ENCODE data around the gene IMPA2.
"Not testable (repeated sequence)": the region's sequence is repeated elsewhere in the genome, so short reads cannot be mapped to it uniquely, and the experiment has no call there.

IMPA2 gene

DNA sequence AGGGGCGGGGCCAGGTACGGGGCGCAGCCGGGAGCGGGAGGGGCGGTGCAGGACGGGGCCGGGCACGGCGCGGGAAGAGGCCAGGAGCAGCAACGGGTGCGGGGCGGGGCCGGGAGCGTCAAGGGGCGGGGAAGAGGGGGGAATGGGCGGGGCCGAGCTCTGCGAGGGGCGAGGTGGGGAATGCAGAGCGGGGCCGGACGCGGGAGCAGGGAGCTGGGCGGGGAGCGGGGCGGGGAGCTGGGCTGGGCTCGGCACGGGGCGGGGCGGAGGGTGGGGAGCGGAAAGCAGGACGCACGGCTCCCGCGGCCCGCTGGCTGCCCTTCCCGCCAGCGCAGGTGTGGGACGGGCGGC is at the start of gene IMPA2:
IMPA2 (plus strand) TSS at position 316 of the 351 bp plus-strand sequence. CDS start 163 bp downstream, outside the sequence.
- DNase-seq (ENCODE audit: low read depth) = no peak

GRCh38 chr18:11932393-11932792 is 48.9 kb upstream of the IMPA2 start:
- no peak for DNase-seq (ENCODE audit: low read depth)

- DNase-seq (ENCODE audit: low read depth) = peak; percentile 58
These were observed 43.3 kb upstream of the IMPA2 start for GRCh38 chr18:11937874-11938478.

DNA sequence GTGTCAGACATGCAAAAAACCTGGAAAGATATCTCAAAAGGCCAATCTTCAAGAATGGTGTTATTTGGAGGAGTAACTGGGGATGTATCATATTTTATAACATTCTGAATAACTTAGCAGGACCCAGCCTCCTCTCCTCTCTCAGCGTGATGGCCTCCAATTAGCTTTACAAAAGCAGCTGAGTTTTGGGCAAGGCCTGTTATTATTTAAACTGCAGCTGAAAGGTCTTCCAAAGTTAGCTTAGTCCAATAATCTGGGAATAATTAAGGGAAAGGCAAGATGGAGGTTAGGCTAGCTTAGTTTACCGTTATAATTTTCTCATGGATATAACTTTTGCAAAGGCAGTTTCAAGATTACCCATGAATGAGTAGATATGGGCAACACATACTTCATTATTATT is 40.4 kb upstream of the IMPA2 start:
- DNase-seq (ENCODE audit: low read depth) = no peak

- DNase-seq (ENCODE audit: low read depth) = no peak
These were observed 37.8 kb upstream of the IMPA2 start for GRCh38 chr18:11943551-11943950.

DNA sequence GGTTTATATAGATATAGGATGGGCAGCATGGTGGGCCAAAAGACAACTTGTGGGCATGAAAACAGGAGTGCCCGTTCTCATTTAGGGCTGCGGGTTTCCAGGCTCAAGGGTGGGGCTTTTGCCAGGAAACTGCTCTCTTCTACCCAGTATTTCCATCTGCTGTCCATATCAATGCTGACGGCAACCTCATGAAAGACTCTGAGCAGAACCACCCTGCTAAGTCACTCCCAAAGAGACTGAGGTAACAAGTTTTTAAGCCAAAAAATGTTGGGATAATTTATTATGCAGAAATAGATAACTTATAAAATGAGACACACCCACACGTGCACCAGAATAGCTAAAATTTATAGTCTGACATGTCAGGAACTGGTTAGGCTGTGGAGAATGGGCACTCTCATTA is 37.1 kb upstream of the IMPA2 start:
- DNase-seq (ENCODE audit: low read depth) = no peak

GRCh38 chr18:11944786-11945185 is 36.5 kb upstream of the IMPA2 start:
- no peak for DNase-seq (ENCODE audit: low read depth)

GRCh38 chr18:11945834-11946659 is 35.3 kb upstream of the IMPA2 start:
- not testable (repeated sequence) for DNase-seq (ENCODE audit: low read depth)

DNA sequence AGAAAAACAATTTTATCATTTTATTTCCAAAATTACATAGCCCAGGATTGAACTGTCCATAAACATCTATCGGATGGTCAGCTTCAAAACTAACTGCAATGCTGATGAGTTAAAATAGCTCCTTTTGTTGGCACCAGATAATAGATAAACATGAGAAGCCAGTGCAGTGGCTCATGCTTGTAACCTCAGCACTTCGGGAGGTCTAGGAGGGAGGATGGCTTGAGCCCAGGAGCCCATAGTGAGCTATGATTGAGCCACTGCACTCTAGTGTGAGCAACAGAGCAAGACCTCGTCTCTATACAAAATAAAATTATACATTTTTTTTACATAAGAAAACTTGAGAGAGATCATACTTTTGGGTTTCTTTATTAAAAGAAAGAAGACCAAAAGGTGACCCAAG is 34.6 kb upstream of the IMPA2 start:
- no peak for DNase-seq (ENCODE audit: low read depth)

- peak; percentile 56 for DNase-seq (ENCODE audit: low read depth)
These were observed 33.8 kb upstream of the IMPA2 start for GRCh38 chr18:11947214-11948191.

- DNase-seq (ENCODE audit: low read depth) = no peak
These were observed 32.3 kb upstream of the IMPA2 start for GRCh38 chr18:11948852-11949523.

DNA sequence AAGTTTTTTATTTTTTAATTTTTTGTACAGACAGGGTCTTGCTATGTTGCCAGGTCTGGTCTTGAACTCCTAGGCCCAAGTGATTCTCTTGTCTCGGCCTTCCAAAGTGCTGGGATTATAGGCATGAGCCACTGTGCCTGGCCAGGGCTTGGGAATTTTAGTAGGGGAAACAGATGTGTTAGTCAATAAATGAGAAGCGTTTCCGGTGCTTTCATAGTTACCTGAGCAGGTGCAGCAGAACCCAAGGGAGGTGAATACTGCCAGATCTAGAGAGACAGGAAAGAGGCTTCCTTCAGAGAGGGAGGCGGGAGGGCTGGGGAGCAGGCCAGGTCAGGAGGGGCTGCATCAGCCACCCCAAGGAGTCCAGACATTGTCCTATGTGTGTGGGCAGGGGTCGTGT is 30.5 kb upstream of the IMPA2 start:
- DNase-seq (ENCODE audit: low read depth) = no peak

DNA sequence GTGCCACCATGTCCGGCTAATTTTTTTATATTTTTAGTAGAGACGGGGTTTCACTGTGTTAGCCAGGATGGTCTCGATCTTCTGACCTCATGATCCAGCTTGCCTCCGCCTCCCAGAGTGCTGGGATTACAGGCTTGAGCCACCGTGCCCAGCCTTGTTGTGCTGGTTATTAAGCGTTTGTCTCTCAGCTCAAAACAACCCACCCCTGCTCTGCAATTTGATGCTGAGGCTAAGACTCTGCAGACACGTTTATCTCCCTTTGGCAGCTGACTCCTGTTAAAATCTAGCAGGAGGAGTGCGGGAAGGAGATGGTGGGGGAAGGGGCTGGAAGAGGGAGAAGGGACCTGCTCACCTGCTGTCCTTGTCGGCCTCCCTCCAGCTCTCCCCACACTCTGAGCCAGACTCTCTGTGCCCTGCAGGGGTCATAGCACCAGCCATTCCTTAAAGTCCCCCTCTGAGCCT is 29.9 kb upstream of the IMPA2 start:
- no peak for DNase-seq (ENCODE audit: low read depth)

DNA sequence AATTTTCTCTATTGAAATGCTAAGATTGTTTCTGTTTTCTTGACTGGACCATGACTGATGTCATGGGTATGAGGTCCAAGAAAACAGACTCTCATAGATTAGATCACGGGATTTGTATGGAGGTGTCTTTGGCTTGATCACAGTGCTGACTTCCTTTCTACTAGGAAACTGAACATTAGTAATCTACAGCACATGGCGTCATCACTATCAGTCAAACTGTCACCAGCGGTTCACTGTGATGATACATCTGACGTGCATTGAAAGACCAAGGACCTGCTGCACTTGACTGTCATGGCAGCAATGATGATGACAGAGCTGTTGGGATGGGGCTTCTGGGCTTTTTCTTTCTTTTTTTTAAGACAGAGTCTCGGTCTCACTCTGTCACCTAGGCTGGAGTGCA is 28.2 kb upstream of the IMPA2 start:
- DNase-seq (ENCODE audit: low read depth) = no peak

DNA sequence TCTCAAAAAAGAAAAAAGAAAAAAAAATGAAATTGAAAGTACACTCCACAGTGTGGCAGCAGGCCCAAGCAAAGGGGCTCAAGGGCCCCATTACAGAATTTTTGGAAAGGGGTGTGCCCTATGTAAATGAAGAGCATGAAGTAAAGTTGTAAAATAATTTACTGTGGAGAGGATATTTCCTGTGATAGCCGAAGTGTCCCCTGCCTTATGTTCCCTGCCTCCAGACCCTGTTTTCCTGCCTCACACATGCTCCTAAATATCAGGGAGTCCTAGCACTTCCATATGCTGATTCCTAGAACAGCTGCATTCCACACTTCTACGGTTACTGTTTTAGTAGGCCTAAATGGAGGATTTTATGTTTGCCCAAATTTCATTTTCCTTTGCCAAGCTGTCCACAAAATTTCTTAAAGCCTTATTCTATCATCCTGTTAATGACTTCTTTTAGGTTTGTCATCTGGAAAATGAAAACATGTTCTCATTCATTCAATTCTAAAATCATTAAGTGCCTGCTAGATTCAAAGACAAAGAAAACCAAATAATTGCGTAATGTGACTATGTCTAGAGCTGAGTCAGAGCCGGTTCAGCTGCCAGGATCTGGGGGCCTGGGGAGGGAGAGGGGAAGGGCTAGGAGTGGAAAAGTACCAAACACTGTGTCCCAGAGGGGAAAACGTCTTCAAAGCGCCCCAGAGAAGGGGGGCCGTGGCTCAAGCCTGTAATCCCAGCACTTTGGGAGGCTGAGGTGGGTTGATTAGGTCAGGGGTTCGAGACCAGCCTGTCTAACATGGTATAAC is 25.9 kb upstream of the IMPA2 start:
- DNase-seq (ENCODE audit: low read depth) = no peak

GRCh38 chr18:11956371-11957308 is 24.7 kb upstream of the IMPA2 start:
- DNase-seq (ENCODE audit: low read depth) = no peak

DNA sequence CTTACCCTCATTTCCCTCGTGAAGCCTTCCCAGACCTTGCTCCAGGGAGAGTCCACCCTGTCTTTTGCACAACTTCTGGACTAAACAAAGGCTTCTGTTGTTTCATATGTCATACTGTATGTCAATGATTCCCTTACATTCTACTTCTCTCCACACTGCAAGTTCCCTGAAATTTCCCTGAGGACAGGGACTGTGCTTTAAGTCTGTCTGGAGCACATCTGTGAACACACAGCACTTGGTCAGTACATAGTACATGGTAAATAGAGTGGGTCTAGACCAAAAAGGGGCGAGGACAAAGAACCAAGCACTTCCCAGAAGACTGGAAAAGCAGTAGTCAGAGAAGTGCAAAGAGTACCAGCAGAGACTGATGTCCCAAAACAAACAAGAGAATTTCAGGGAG is 23.7 kb upstream of the IMPA2 start:
- no peak for DNase-seq (ENCODE audit: low read depth)

DNA sequence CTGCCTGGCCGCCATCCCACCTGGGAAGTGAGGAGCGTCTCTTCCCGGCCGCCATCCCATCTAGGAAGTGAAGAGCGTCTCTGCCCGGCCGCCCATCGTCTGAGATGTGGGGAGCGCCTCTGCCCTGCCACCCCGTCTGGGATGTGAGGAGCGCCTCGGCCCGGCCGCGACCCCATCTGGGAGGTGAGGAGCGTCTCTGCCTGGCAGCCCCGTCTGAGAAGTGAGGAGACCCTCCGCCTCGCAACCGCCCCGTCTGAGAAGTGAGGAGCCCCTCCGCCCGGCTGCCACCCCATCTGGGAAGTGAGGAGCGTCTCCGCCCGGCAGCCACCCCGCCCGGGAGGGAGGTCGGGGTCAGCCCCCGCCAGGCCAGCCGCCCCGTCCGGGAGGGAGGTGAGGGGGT is 21.7 kb upstream of the IMPA2 start:
- not testable (repeated sequence) for DNase-seq (ENCODE audit: low read depth)

DNA sequence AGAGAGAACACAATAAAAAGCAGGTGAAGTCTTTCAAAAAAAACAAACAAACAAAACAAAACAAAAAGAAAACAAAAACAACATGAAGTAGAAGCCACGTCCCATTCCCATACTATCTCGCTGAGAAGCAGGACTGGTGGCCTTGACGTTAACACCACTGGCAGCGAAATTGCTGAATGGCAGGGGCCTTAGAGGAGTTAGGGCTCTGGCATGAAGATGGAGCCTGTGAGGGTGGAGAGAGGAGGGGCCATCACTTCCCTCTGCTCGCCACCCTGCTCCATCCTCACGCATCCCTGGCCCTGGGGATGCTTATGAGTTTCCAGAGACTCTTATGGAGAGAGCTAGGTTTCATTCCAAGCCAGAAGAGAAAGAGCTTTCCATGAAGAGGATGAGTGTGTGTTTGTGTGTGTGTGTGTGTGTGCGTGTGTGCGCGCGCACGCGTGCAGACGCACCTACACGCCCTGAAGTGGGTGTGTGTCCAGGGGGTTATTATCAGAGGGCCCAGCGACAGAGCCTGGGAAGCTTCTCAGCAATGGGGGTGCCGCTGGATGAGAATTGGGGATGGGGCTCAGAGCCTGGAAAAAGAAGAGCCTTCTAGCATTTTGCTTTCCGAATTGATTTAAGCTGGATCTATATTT is 20.4 kb upstream of the IMPA2 start:
- DNase-seq (ENCODE audit: low read depth) = no peak
